K562 (cell line): Measurements from ENCODE around the gene RNF224. TPM values are rescaled to one million over a fixed set of nuclear protein-coding genes. Genes with fewer than 3 reads are reported as not detected.

Experiments
- ATAC-seq: fragments of 200-7000 bp; cut with Tn5 transposase; 3 replicates; pipeline ENCODE4 v1.9.1; 2020; ENCODE audit warnings: moderate library complexity
- BruUV-seq: library from RNA; stranded (reverse); fragments of 400-500 nt; replicated peaks from 2 replicates; lab custom pipeline; 2021; lab: Mats Ljungman, UMichigan
- CTCF ChIA-PET: fragments of 300-600 bp; formaldehyde crosslinking; extraction: SDS; loops from one replicate; lab custom pipeline; 2021; ENCODE audit warnings: low intra/inter-chr PET ratio; lab: Yijun Ruan, JAX
- POLR2A ChIA-PET: fragments of 300-600, 350-650 bp; sonication (Branson Sonifier 250); formaldehyde crosslinking; extraction: SDS; loops from one replicate; lab custom pipeline; 2021; ENCODE audit warnings: antibody characterized with exemption, inconsistent platforms; lab: Yijun Ruan, JAX
- DNase-seq, 4 experiments: peaks; one replicate each; pipeline versions ENCODE4 v3.0.0 to v3.0.0-alpha.2; 2011 to 2018; ENCODE audit warnings: low spot score in 3 of 4, mixed read lengths in 3 of 4; ENCODE audit errors: extremely low read depth in 1 of 4
- FAIRE-seq: peaks from 2 replicates; lab custom pipeline; 2011; peaks lifted over from hg19 to GRCh38; lab: Jason Lieb, UNC
- H2AFZ ChIP-seq: 2 replicates; pipeline ENCODE4 v1.6.0; 2011; ENCODE audit warnings: low read depth, low read length, control low read depth, inconsistent platforms
- H3K27ac ChIP-seq: fragments of 200-600 bp; 3 replicates; pipeline ENCODE4 v1.8.0; 2011; ENCODE audit warnings: low read depth, mild to moderate bottlenecking, control low read depth, inconsistent platforms, low read length, moderate library complexity, mixed read lengths; ENCODE audit errors: extremely low read depth
- H3K27me3 ChIP-seq, 2 experiments: fragments of 300-600 bp in 1 of 2; 2 replicates in 1 of 2; 3 replicates in 1 of 2; pipeline versions ENCODE4 v1.6.0 to v1.8.0; 2011; ENCODE audit warnings: inconsistent platforms in 2 of 2, low read length in 2 of 2, mild to moderate bottlenecking in 1 of 2, mixed read lengths in 1 of 2, moderate library complexity in 1 of 2; ENCODE audit not compliant: control insufficient read depth in 2 of 2, insufficient read depth in 2 of 2
- H3K36me3 ChIP-seq: fragments of 300-600 bp; 3 replicates; pipeline ENCODE4 v1.8.0; 2011; ENCODE audit warnings: mild to moderate bottlenecking, low read length, inconsistent platforms; ENCODE audit not compliant: control insufficient read depth, insufficient read depth
- H3K4me1 ChIP-seq, 2 experiments: fragments of 200-600 bp in 1 of 2; replicated peaks in 1 of 2; 2 replicates in 1 of 2; 3 replicates in 1 of 2; pipeline versions ENCODE4 v1.5.1 to v1.8.0; 2011; ENCODE audit warnings: inconsistent platforms in 2 of 2, low read length in 2 of 2, mild to moderate bottlenecking in 1 of 2, mixed read lengths in 1 of 2, moderate library complexity in 1 of 2; ENCODE audit not compliant: control insufficient read depth in 2 of 2, insufficient read depth in 2 of 2
- H3K4me2 ChIP-seq: 2 replicates; pipeline ENCODE4 v1.6.1; 2011; ENCODE audit warnings: low read length, control low read depth, inconsistent platforms, mixed read lengths; ENCODE audit not compliant: insufficient read depth
- H3K4me3 ChIP-seq: fragments of 200-600 bp; sonication (generic), shearing (Covaris generic); 2 replicates; pipeline ENCODE4 v1.5.1; 2016; ENCODE audit warnings: control low read depth, inconsistent platforms
- H3K79me2 ChIP-seq: fragments of 200-600 bp; 3 replicates; pipeline ENCODE4 v1.8.0; 2011; ENCODE audit warnings: low read length, inconsistent platforms; ENCODE audit not compliant: control insufficient read depth, insufficient read depth
- H3K9ac ChIP-seq, 2 experiments: 2 replicates each; pipeline versions ENCODE4 v1.6.0 to v1.6.1; 2011; ENCODE audit warnings: low read depth in 2 of 2, low read length in 2 of 2, control low read depth in 1 of 2, inconsistent platforms in 1 of 2, mild to moderate bottlenecking in 1 of 2, mixed read lengths in 1 of 2; ENCODE audit not compliant: insufficient read depth in 1 of 2
- H3K9me1 ChIP-seq: one replicate; pipeline ENCODE4 v1.6.0; 2011; ENCODE audit warnings: inconsistent platforms, mild to moderate bottlenecking, low read length, moderate library complexity; ENCODE audit not compliant: control insufficient read depth, insufficient read depth
- H3K9me3 ChIP-seq: replicated peaks from 2 replicates; pipeline ENCODE4 v1.5.1; 2011; ENCODE audit warnings: low read depth, low read length, inconsistent platforms; ENCODE audit not compliant: control insufficient read depth, insufficient read depth
- H4K20me1 ChIP-seq: replicated peaks from 2 replicates; pipeline ENCODE4 v1.6.1; 2011; ENCODE audit warnings: low read length, inconsistent platforms, mixed read lengths; ENCODE audit not compliant: control insufficient read depth, insufficient read depth
- CAMTA2 ChIP-seq: fragments of 250-450 bp; sonication (Bioruptor Pico); conservative IDR thresholded peaks from 2 replicates; pipeline ENCODE4 v1.5.1; 2022
- FIP1L1 ChIP-seq: fragments of 200-400 bp; formaldehyde crosslinking; IDR thresholded peaks from 2 replicates; pipeline ENCODE4 v1.6.1; 2018; ENCODE audit warnings: mild to moderate bottlenecking, low read depth, low read length; ENCODE audit not compliant: poor library complexity, severe bottlenecking
- HMGXB4 ChIP-seq: sonication (generic); formaldehyde crosslinking; IDR thresholded peaks from 2 replicates; pipeline ENCODE4 v1.8.1; 2023; ENCODE audit warnings: mild to moderate bottlenecking, missing genetic modification reagents
- PHB ChIP-seq: fragments of 250-450 bp; sonication (Bioruptor Pico); IDR thresholded peaks from 2 replicates; pipeline ENCODE4 v1.5.0; 2021
- POLR2G ChIP-seq: fragments of 200-400 bp; formaldehyde crosslinking; IDR thresholded peaks from 2 replicates; pipeline ENCODE4 v1.6.1; 2017; ENCODE audit warnings: low read depth, mild to moderate bottlenecking, antibody characterized with exemption, low read length, moderate library complexity
- PREB ChIP-seq: sonication (generic); formaldehyde crosslinking; IDR thresholded peaks from 2 replicates; pipeline ENCODE4 v1.8.1; 2023; ENCODE audit warnings: mild to moderate bottlenecking, missing genetic modification reagents
- ZBTB33 ChIP-seq: sonication (generic); formaldehyde crosslinking; IDR thresholded peaks from 2 replicates; pipeline ENCODE4 v1.8.1; 2023; ENCODE audit warnings: mild to moderate bottlenecking, missing genetic modification reagents
- ZNF282 ChIP-seq: sonication (generic); formaldehyde crosslinking; IDR thresholded peaks from 2 replicates; pipeline ENCODE4 v1.8.1; 2023; ENCODE audit warnings: missing genetic modification reagents
- ZNF511 ChIP-seq: sonication (generic); formaldehyde crosslinking; IDR thresholded peaks from 2 replicates; pipeline ENCODE4 v1.8.0; 2022; ENCODE audit warnings: mild to moderate bottlenecking, missing genetic modification reagents
- ZNF589 ChIP-seq: fragments of 200-800 bp; sonication (Bioruptor generic); IDR thresholded peaks from 2 replicates; pipeline ENCODE4 v1.6.1; 2016; ENCODE audit warnings: low read depth, missing genetic modification characterization, missing compliant biosample characterization
- WGBS: fragments of 100-300 bp; shearing (Covaris generic); methylation state at CpG from one replicate; pipeline ENCODE4 v1.1.6; 2016; ENCODE audit warnings: low coverage, mixed read lengths; ENCODE audit not compliant: insufficient coverage; ENCODE audit errors: missing lambda C conversion rate; 5-methylcytosine and 5-hydroxymethylcytosine counted together
- in situ Hi-C: fragments of 300-500 bp; cut with MboI; formaldehyde crosslinking; loops from 4 replicates; pipeline ENCODE4 v1.15.0; 2018; ENCODE audit warnings: inconsistent platforms, mixed read lengths
- intact Hi-C: fragments of 100-400 bp; cut with micrococcal nuclease; formaldehyde crosslinking; loops from 2 replicates; pipeline ENCODE4 v1.14.2; 2022
- polyA plus RNA-seq, 8 experiments: library from polyadenylated mRNA; depleted of rRNA in 4 of 8; stranded (reverse) in 5 of 8; unstranded in 3 of 8; fragments of >200 nt; fragmentation: Nextera tagmentation in 2 of 8; fragmentation: Illumina TruSeq in 1 of 8; extraction: Ambion mirVana in 2 of 8; extraction: Trizol in 1 of 8; gene quantifications; 2 replicates each; pipeline versions ENCODE4 v1.2.1 to v1.2.3, GENCODE V29; 2011 to 2014; ENCODE audit warnings: inconsistent platforms in 1 of 8, missing spikeins in 1 of 8
- total RNA-seq, 7 experiments: library from RNA; depleted of rRNA in 6 of 7; stranded (reverse); fragments of >200 nt in 6 of 7; fragmentation: Illumina TruSeq in 2 of 7; extraction: Trizol in 2 of 7; gene quantifications; 2 replicates each; pipeline versions ENCODE4 v1.2.1 to v1.2.3, GENCODE V29; 2011 to 2021; ENCODE audit warnings: low replicate concordance in 1 of 7

Gene RNF224
- total and polyA plus RNA-seq, 9 of the 15 experiments (the other 6 are each of a cell fraction or from before 2014, with no cell fraction given), result not detected

GRCh38 chr9:137218212-137218753 is 9.0 kb upstream of the RNF224 start:
- peak overlapping the region; percentile 72 for H3K27ac ChIP-seq
- no peak for TF ChIP-seq POLR2G
- peak; percentile 78 for TF ChIP-seq ZBTB33 (CRISPR knock-in tag)
- TF ChIP-seq FIP1L1, result peak; percentile 39
- 0 out of 2 replicates have a peak, but pooled peaks have one; percentile 47 for TF ChIP-seq HMGXB4 (CRISPR knock-in tag)
- 0 out of 2 replicates have a peak, but pooled peaks have one; percentile 27 for TF ChIP-seq ZNF282 (CRISPR knock-in tag)
- TF ChIP-seq ZNF589 (CRISPR knock-in tag), result 0 out of 2 replicates have a peak, but pooled peaks have one; percentile 1
- 0 out of 2 replicates have a peak, but pooled peaks have one; percentile 9 for TF ChIP-seq ZNF511 (CRISPR knock-in tag)
- TF ChIP-seq CAMTA2 (CRISPR knock-in tag), result 0 out of 2 replicates have a peak, but pooled peaks have one; percentile 5
- TF ChIP-seq PREB (CRISPR knock-in tag), result no peak
- no peak for TF ChIP-seq PHB (CRISPR knock-in tag)
- in situ Hi-C loops, result no loop called here
- FAIRE-seq (no peak), ATAC-seq (no peak), DNase-seq (no peak)
- intact Hi-C loops, result loop anchor here (2.0 kb wide), 1 partner anchor 17 kb away; the partner anchor contains the start of gene TPRN
- no peaks in the 10 kb centered on the region for H3K9me3 ChIP-seq
- H3K4me1 ChIP-seq, result peaks cover 34 to 91% of the 10 kb centered on the region in 2 experiments
- peak overlapping the region; percentile 82 for H3K4me2 ChIP-seq
- H3K4me3 ChIP-seq, result no peak overlapping the region
- no peak overlapping the region for H2AFZ ChIP-seq
- 85% methylated on average over 24 of the region's 30 CpGs for WGBS
- H3K9ac ChIP-seq, result peak overlapping the region; percentile 76 to 92
- H3K9me1 ChIP-seq, result no peaks in the 10 kb centered on the region
- no TSS peak for BruUV-seq
- no peaks in the 10 kb centered on the region for H4K20me1 ChIP-seq
- peaks cover 32% of the 10 kb centered on the region; the same call in 1 of the 3 replicates for H3K36me3 ChIP-seq
- peaks cover 18% of the 10 kb centered on the region; the same call in 2 of the 3 replicates for H3K79me2 ChIP-seq
- CTCF ChIA-PET, result no interaction called here
- H3K27me3 ChIP-seq, result no peaks in the 10 kb centered on the region
- POLR2A ChIA-PET, result interaction anchor here (0.5 to 2.1 kb wide), 11 partner anchors 9 to 222 kb away, joined by 3 to 13 read pairs (median 5); partner anchors contain the start of genes CLIC3, TPRN and TUBB4B
